ENCODE data around the gene RNF180.
"Not testable (repeated sequence)": the region's sequence is repeated elsewhere in the genome, so short reads cannot be mapped to it uniquely, and the experiment has no call there.

The RNF180 gene

DNA sequence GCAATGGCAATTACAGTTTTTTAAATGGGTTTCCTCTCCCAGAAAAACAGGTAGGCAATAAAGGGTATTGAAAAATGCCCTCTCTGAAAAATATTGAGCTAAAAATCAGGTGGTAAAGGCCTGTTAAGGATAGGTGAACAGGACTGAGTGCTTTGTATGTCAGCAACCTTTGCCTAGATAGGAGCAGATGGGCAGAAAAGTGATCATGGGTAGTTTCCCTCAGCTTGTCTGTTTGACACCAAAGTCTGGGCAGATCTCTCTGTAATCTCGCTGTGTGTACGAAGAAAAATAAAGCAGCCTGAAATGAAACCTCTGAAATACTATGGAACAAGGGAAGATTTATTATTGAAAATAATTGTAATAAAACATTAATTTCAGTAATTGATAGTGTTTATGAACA is 15.8 kb downstream of the RNF180 start:
- no peak for DNase-seq (ENCODE audit: low read depth)

- DNase-seq (ENCODE audit: low read depth), result no peak
Observed at GRCh38 chr5:64183956-64184355, 18.3 kb downstream of the RNF180 start.

GRCh38 chr5:64184832-64185231 is 19.2 kb downstream of the RNF180 start:
- no peak for DNase-seq (ENCODE audit: low read depth)

- DNase-seq (ENCODE audit: low read depth), result no peak
Observed at GRCh38 chr5:64188776-64189175, 23.1 kb downstream of the RNF180 start.

DNA sequence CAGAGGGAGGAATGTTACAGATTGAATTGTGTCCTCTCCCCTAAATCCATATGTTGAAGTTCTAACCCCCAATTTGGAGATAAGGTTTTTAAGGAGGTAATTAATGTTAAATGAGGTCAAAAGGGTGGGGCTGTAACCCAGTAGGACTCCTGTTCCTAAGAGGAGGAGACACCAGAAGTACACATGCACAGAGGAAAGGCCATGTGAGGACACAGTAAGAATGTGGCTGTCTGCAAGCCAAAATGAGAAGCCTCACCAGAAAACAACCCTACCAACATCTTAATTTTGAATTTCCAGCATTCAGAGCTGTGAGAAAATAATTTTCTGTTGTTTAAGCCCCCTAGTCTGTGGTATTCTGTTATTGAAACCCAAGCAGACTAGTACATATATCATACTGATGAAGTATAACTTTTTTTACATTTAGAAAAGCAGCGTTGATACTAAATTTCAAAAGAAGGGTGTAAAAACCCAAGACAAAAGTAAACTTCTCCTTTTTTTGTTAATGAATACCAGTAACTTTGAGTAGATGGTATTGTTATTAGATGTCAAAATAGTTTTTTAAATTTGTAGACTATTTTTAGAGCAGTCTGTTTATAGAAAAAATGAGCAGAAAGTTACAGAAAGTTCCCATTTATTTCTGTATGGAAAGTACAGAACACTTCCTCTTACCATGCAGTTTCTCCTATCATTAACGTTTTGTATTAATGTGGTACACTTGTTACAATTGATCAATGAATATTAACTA is 25.1 kb downstream of the RNF180 start:
- DNase-seq (ENCODE audit: low read depth), result no peak

- DNase-seq (ENCODE audit: low read depth), result no peak
Observed at GRCh38 chr5:64195981-64196380, 30.3 kb downstream of the RNF180 start.

DNA sequence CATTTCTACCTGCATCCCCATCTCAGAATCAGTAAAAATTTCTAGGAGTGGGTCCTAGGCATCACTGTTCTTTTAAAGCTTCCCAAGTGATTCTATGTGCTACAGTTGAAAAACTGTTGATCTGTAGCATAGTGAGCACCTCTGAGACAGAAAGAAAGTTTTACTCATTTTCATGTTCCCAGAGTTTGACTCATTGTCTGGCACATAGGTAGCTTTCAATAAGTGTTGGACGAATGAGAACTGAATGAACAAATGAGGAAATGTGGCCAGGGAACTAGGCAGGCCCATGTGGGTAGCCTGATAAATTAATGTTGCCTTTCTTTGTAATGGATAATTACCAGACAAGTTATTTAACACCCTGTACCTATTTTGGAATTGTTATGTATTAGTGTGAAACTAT is 33.8 kb downstream of the RNF180 start:
- DNase-seq (ENCODE audit: low read depth), result no peak

DNA sequence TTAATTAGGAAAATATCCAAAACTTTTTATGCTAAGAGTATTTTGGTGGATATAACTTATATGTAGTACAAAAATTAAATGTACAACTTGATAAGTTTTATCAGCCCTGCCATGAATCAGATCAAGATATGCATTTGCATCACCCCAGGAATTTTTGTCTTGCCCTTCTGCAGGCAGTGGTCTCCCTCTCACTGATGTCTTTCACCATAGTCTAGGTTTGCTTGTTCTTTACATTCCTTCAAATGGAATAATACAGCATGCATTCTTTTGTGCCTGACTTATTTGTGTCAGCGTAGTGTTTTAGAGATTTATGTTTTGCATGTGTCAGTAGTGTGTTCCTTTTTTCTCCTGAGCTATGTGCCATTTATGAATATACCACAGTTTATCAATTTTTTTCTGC is 36.4 kb downstream of the RNF180 start:
- no peak for DNase-seq (ENCODE audit: low read depth)

DNA sequence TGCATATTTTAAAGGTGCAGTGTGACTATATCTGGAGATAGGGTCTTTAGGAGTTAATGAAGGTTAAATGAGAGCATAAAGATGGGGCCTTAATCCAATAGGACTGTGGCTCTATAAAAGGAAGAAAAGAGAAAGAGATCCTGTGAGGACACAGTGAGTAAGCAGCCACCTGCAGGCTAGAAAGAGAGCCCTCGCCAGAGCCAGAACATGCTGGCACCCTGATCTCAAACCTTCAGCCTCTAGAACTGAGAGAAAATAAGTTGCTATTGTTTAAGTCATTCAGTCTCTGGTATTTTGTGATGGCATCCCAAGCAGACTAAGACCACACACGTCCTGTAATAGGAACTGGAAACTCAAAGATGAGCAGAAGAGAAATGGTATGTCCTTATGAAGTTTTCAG is 41.0 kb downstream of the RNF180 start:
- no peak for DNase-seq (ENCODE audit: low read depth)

DNA sequence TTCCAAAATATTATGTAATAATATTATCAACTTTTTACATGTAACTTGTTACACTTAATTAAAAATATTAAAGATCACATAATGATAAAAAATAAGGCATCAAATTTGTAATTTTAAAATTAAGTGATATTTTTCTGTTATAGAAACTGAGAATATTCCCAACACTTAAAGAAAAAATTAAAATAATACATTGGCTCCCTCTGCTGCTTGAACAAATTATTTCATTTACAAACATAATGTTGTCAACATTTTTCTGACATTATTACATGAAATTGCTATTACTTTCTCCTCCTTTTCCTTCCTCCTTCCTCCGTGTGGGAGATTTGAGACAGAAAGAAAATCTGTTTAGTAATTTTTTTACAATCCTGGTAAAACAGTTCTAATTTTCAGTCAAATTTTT is 42.3 kb downstream of the RNF180 start:
- peak; percentile 21 for DNase-seq (ENCODE audit: low read depth)

GRCh38 chr5:64209353-64209752 is 43.7 kb downstream of the RNF180 start:
- DNase-seq (ENCODE audit: low read depth), result no peak

DNA sequence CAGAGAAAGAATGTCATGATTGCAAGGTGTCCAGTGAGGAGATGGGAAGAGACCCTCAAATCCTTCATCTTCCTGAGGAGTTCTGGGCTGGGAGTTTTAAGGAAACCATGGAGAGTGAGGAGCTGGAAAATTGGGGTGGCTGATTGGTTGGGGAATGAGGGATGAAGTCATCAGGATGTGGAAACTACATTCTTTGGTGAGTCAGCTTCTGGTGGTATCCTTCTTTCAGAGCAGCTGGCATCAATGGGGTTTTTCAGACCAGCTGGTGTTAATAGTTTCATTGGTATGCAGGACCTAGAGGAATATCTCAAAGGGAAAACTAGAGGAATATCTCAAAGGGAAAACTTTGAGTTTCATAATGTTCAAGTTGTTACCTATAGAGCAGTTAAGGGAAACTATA is 45.2 kb downstream of the RNF180 start:
- DNase-seq (ENCODE audit: low read depth), result peak; percentile 85

DNA sequence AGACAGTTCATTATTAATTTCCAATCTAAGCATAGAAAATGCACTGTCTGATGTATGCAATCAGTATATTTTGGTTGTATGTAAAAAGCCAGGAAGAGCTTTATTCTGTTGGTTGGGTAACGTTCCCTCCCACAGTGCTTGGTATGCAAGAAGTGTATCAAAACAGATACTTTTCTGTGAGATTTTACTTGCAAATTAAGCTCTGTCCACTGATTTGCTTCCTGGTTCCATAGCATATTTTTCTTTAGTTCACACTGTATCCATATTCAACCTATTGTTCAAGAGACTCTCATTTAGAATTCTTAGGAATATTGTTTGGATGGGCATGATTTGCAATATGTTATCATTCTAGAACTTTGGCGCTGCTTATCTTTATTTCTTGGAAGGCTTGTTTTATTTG is 47.4 kb downstream of the RNF180 start:
- no peak for DNase-seq (ENCODE audit: low read depth)

DNA sequence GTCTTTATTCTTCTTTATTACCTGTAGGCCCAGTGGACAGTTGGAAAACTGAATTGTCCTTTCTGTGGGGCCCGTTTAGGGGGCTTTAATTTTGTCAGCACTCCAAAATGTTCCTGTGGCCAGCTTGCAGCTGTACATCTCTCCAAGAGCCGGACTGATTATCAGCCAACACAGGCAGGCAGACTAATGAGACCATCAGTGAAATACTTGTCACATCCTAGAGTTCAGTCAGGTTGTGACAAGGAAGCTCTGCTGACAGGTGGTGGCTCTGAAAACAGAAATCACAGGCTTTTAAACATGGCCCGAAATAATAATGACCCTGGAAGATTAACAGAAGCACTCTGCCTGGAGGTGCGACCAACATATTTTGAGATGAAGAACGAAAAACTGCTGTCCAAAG is 47.9 kb downstream of the RNF180 start:
- DNase-seq (ENCODE audit: low read depth), result no peak

- DNase-seq (ENCODE audit: low read depth), result no peak
Observed at GRCh38 chr5:64214132-64214531, 48.5 kb downstream of the RNF180 start.

GRCh38 chr5:64221911-64222310 is 56.3 kb downstream of the RNF180 start:
- DNase-seq (ENCODE audit: low read depth), result no peak

DNA sequence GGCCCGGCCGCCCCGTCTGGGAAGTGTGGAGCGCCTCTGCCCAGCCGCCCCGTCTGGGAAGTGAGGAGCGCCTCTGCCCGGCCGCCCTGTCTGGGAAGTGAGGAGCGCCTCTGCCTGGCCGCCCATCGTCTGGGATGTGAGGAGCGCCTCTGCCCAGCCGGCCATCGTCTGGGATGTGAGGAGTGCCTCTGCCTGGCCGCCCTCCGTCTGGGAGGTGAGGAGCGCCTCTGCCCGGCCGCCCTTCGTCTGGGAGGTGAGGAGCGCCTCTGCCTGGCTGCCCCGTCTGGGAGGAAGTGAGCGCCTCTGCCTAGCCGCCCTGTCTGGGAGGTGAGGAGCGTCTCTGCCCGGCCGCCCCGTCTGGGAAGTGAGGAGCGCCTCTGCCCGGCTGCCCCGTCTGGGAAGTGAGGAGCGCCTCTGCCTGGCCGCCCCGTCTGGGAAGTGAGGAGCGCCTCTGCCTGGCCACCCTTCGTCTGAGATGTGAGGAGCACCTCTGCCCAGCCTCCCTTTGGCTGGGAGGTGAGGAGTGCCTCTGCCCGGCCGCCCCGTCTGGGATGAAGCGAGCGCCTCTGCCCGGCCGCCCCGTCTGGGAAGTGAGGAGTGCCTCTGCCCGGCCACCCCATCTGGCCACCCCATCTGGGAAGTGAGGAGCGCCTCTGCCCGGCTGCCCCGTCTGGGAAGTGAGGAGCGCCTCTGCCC is 59.8 kb downstream of the RNF180 start:
- not testable (repeated sequence) for DNase-seq (ENCODE audit: low read depth)

DNA sequence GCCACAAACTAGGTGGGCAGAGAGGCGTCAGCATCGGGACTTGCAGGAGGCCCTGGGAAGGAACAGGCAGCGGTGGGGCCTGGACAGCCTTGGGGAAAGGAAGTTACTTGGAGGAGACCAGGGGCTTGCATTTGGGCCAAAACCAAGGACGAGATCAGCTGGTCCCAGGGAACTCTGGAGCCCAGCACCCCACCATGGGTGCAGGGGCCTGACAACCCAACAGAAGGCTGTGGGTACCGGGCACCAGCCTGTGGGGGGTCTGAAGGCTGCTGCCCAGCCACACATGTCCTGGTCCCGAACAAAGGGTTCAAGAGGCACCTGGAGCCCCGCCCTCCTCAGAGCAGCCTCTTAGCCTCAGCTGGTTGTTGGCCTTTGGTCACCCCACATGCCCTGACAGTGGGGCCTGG is 61.5 kb downstream of the RNF180 start:
- DNase-seq (ENCODE audit: low read depth), result not testable (repeated sequence)

DNA sequence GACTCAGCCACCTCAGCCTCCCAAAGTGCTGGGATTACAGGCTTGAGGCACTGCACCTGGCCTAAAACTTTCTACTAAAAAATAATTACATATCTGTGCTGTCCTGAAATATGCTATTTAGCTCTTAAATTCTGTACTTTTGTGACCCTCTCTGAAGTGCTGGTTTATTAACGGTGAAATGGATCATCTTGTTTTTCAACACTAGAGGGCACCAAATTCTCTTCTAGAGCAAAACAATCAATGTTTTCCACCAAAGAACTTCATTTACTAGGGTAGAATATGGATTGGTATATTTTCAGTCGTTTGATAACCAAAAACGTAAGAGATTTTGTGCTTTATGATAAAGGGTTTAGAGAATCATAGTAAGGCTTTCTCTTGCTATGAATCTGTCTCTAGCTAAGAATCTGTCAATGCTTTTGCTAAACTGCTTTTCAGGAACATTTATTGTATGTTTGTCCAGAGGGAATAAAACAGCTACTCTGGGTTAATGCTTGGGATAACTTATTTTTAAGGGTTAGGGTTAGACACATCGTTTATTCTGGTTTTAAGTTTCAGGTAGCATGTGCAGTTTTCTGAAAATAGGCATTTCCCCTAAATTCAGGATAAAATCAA is 63.6 kb downstream of the RNF180 start:
- DNase-seq (ENCODE audit: low read depth), result peak; percentile 12

GRCh38 chr5:64260756-64261155 is 95.1 kb downstream of the RNF180 start:
- no peak for DNase-seq (ENCODE audit: low read depth)

DNA sequence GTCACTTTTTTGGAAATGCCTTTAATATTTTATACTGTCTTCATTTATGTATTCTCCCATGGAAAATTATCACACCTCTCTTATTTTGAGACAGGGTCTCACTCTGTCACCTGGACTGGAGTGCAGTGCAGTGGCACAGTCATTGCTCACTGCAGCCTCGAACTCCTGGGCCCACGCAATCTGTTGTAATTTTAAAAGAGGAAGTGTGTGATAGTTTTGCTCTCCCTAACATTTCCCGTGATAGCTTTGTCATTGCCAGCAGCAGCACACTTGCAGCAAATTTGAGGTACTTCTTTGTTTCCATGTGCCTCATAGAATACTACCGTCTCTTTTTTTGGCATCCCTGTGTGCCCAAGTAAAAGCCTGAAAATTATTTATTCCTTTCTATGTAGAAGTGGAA is 103.5 kb downstream of the RNF180 start:
- no peak for DNase-seq (ENCODE audit: low read depth)

GRCh38 chr5:64273276-64273675 is 107.6 kb downstream of the RNF180 start:
- DNase-seq (ENCODE audit: low read depth), result no peak
